SW480 (cell line): ENCODE results near the gene ZNF669.

Source experiments
- DNase-seq: peaks from one replicate; pipeline ENCODE4 v3.0.0-alpha.2; 2016; ENCODE audit warnings: low spot score

Gene ZNF669

DNA sequence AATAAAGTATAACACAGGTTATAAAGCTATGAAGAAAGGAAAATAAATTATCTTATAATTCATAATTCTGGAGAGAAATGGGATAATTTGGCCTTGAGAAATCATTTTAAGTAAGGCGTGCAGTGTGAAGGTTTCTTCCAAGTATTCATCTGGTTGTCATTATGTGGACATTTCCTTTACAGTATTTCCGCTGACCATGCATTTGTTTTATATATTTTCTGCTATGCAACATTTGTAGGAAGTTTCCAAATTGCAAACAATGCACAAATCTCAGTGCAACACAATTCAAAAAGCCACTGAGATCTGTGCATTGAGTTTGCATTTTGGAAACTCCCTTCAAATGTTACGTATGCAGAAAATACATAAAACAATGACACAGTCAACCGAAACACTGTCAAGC is 43.4 kb downstream of the ZNF669 start:
- no peak for DNase-seq

DNA sequence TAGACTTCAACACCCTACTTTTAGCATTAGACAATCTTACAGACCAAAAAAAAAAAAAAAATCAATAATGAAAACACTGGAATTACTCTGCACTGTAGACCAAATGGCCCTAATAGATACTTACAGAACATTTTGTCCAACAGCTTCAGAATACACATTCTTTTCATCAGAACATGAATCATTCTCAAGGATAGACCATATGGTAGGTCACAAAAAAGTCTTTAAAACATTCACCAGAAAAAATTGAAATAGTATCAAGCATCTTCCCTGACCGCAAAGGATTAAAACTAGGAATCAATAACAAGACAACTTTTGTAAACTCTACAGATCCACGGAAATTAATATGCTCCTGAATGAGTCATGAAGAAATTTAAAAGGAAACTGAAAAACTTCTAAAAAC is 48.1 kb downstream of the ZNF669 start:
- no peak for DNase-seq

DNA sequence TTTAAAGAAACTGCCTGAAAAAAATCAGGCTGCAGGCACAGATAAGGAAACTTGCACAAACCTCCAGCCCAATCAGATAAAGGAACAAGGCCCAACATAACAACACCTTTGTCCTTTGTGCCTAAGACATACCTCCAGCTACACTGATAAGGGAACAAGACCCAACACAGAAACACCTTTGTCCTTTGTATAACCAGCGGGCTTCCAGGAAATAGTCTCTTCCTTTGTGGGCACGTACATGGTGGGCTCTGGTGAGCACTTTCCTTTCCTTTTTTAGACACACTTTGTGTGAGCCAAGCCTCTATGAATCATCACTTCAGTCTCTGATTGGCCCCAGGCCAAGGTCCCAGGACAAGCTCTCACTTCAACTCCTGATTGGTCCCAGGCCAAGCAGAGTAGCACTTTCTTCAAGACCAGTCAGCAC is 49.2 kb downstream of the ZNF669 start:
- DNase-seq, result no peak
